ENCODE measurements around the gene MAP3K19. TPM values are rescaled to one million over a fixed set of nuclear protein-coding genes. Genes with fewer than 3 reads are reported as not detected.
A peak's percentile ranks its signal among the peaks of the same experiment; 100 is the strongest.

Gene MAP3K19
- total and polyA plus RNA-seq, 2 donors, result 0.05 to 0.11 TPM

GRCh38 chr2:134917360-134917865, 129.8 kb downstream of the MAP3K19 start:
- Histone ChIP-seq H3K27ac (ENCODE audit: low read depth in 1 of 2, low read length in 1 of 2) (peak overlapping the region; percentile 99), H3K4me1 (ENCODE audit: control insufficient read depth in 2 of 2, insufficient read depth in 2 of 2, low read length in 2 of 2) (peaks cover 7 to 10% of the 10 kb centered on the region in 2 donors), H3K27me3 (ENCODE audit: control insufficient read depth in 2 of 2, insufficient read depth in 1 of 2, low read length in 1 of 2) (no peaks in the 10 kb centered on the region), H3K36me3 (ENCODE audit: control insufficient read depth in 2 of 2, insufficient read depth in 2 of 2, low read length in 1 of 2) (no peaks in the 10 kb centered on the region), H3K9me3 (ENCODE audit: control insufficient read depth in 2 of 2, insufficient read depth in 1 of 2, low read length in 1 of 2) (no peaks in the 10 kb centered on the region), H3K4me3 (ENCODE audit: low read length in 2 of 2) (peak overlapping the region; percentile 90 to 99)
- peak in 1 of 9 donors; percentile 5 for DNase-seq (ENCODE audit: low read depth in 6 of 9, low spot score in 9 of 9)
- 38% methylated on average over 16 of the region's 16 CpGs for WGBS

Other genes starting within 250 kb of the MAP3K19 start
- gene ACMSD, start 208.8 kb downstream of the MAP3K19 start, total RNA-seq, result not detected
- not detected for gene ACMSD, start 208.8 kb downstream of the MAP3K19 start, polyA plus RNA-seq
- 27.0 TPM for gene CCNT2, start 128.6 kb downstream of the MAP3K19 start, total RNA-seq
- 26.1 TPM for gene CCNT2, start 128.6 kb downstream of the MAP3K19 start, polyA plus RNA-seq
- gene RAB3GAP1, start 4.8 kb upstream of the MAP3K19 start, total RNA-seq, result 29.8 TPM
- gene RAB3GAP1, start 4.8 kb upstream of the MAP3K19 start, polyA plus RNA-seq, result 25.5 TPM